Erythroblast (primary cell): Measurements from ENCODE around the gene FAM83D.

Experiments used
- DNase-seq, 2 experiments: peaks; one replicate each; lab custom pipeline; 2025; lab: John Stamatoyannopoulos, UW
- GATA1 ChIP-seq: IDR thresholded peaks from 2 replicates; pipeline ENCODE4 v1.6.1; 2011; ENCODE audit warnings: low read depth, mild to moderate bottlenecking, control low read depth, low read length, moderate library complexity
- POLR2A ChIP-seq: IDR thresholded peaks from 2 replicates; pipeline ENCODE4 v1.6.1; 2011; ENCODE audit warnings: mild to moderate bottlenecking, low read length

Gene FAM83D

DNA sequence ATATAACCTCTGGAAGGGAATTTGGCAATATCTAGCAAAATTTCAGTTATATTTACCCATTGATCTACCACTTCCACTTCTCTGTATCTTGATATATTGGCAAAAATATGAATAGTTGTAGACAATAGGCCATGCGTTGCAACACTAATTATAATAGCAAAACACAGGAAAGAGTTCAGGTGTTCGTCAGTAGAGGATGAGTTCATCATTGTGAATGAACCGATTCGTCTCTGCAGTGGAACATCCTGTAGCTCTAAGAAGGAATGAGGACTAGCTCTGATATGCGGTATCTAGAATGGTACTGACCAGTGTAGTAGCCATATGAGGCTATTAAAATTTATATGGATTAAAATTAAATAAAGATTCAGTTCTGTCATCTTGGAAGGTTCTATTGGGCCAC is 8.3 kb downstream of the FAM83D start:
- no peak for DNase-seq
- TF ChIP-seq GATA1 = no peak
- no peak for TF ChIP-seq POLR2A

- TF ChIP-seq POLR2A = no peak
- no peak for TF ChIP-seq GATA1
- peak; percentile 26 to 44 for DNase-seq
These were observed 9.1 kb downstream of the FAM83D start for GRCh38 chr20:38935285-38935684.

GRCh38 chr20:38935967-38936407 is 9.8 kb downstream of the FAM83D start:
- no peak for DNase-seq
- TF ChIP-seq POLR2A (no peak), GATA1 (no peak)

DNA sequence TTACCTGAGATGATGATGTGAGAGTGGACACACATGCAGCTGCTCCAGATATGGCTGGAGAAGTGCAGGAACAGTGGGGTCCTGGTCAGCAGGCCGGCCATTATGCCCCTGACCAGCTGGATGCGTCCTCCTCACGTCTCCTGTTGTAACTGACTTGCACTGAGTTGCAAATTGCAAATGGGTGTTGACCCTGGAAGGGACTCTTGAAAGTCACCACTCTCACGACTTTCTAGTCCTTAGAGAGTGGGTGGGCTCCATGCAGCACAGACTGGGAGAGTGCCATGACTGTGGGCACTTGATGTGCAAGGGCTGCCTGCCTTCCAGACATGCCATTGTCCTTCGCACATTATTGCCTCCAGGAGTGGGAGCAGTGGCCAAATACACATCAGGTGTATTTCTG is 10.8 kb downstream of the FAM83D start:
- TF ChIP-seq POLR2A (no peak), GATA1 (no peak)
- DNase-seq = no peak

- no peak for TF ChIP-seq POLR2A
- TF ChIP-seq GATA1 = no peak
- DNase-seq = no peak
These were observed 11.8 kb downstream of the FAM83D start for GRCh38 chr20:38937978-38938473.

GRCh38 chr20:38939686-38940085 is 13.5 kb downstream of the FAM83D start:
- DNase-seq = no peak
- no peak for TF ChIP-seq POLR2A
- TF ChIP-seq GATA1 = no peak

DNA sequence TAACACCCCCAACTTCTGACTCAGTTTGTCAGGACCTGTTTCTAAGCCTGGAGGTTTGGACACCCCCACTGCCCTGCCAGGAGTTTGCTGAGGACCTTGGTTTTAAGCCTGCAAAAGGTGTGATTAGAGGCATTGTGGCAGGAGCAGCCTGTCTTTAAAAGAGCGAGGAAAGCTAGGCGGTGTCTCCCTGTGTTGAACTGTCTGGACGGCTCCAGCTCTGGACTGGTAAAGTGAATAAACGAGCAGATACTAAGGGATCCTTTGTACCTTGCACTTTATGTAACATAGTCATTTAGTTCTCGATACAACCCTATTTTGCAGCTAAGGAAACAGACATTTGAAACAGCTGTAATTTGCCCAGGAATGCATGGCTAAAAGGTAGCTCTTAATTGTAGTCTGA is 14.4 kb downstream of the FAM83D start:
- no peak for DNase-seq
- TF ChIP-seq POLR2A = no peak
- no peak for TF ChIP-seq GATA1

DNA sequence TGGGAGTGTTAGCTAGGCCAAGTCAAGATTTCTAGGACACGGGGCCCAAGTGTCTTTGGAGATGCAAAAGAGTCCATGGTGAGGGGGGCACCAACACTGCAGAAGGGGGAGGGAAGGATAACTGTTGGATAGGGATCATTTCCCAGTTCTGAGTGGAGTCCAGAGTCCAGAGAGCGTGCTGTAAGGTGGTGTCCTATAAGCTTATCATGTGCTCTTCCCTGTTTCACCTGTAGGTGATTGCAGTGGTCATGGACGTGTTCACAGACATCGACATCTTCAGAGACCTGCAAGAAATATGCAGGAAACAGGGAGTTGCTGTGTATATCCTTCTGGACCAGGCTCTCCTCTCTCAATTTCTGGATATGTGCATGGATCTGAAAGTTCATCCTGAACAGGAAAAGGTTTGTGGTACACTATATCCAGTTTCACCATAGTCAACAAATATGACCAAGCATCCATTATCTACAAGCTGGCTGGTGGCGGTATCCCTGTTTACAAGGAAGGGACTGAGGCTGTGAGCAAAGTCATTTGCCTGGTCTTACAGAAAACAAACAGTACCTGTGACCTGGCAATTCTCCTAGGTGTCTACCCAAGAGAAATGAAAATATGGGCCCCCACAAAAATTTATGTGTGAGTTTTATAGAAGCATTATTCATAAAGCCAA is 15.6 kb downstream of the FAM83D start:
- no peak for TF ChIP-seq POLR2A
- TF ChIP-seq GATA1 = no peak
- DNase-seq = peak; percentile 39 to 43

- TF ChIP-seq POLR2A (no peak), GATA1 (no peak)
- DNase-seq = peak; percentile 39 to 58
These were observed 18.8 kb downstream of the FAM83D start for GRCh38 chr20:38945012-38945411.

DNA sequence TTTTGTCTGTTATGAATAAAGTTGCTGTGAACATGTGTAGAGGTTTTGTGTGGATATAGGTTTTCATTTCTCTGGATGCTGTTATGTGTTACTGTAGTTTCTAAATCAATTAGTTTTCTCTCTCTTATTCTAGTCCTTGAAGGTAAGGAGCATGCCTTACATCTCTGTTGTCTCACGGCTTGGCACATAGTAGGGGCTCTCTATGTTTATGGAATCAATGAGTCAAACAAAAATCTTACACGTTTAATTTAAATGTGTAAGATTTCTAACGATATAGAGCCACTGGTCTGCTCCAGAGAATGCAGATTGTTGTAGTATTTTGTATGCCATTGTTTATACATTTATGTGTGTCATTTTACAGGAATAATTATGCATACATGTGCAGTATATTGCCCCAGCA is 20.6 kb downstream of the FAM83D start:
- peak in 1 of 2 experiments; percentile 34 for DNase-seq
- TF ChIP-seq GATA1 (no peak), POLR2A (no peak)

GRCh38 chr20:38947931-38948362 is 21.7 kb downstream of the FAM83D start:
- TF ChIP-seq GATA1 (peak; percentile 73), POLR2A (peak; percentile 36)
- DNase-seq = peak; percentile 90 to 97

- no peak for TF ChIP-seq GATA1
- TF ChIP-seq POLR2A = no peak
- no peak for DNase-seq
These were observed 24.0 kb downstream of the FAM83D start for GRCh38 chr20:38950254-38950653.

DNA sequence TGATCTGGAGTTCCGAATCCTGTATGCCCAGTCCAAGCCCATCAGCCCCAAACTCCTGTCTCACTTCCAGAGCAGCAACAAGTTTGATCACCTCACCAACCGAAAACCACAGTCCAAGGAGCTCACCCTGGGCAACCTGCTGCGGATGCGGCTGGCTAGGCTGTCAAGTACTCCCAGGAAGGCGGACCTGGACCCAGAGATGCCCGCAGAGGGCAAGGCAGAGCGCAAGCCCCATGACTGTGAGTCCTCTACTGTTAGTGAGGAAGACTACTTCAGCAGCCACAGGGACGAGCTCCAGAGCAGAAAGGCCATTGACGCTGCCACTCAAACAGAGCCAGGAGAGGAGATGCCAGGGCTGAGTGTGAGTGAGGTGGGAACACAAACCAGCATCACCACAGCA is 25.4 kb downstream of the FAM83D start:
- DNase-seq = no peak
- no peak for TF ChIP-seq GATA1
- TF ChIP-seq POLR2A = no peak

- TF ChIP-seq GATA1 = no peak
- TF ChIP-seq POLR2A = no peak
- no peak for DNase-seq
These were observed 25.9 kb downstream of the FAM83D start for GRCh38 chr20:38952153-38952552.

GRCh38 chr20:38953630-38954340 is 27.6 kb downstream of the FAM83D start:
- no peak for DNase-seq
- no peak for TF ChIP-seq POLR2A
- TF ChIP-seq GATA1 = no peak

GRCh38 chr20:38957235-38957876 is 31.1 kb downstream of the FAM83D start:
- no peak for TF ChIP-seq GATA1
- no peak for TF ChIP-seq POLR2A
- peak; percentile 60 to 78 for DNase-seq
